Right lobe of liver (tissue), 6 donors: Measurements from ENCODE around the gene KRT28. TPM values are rescaled to one million over a fixed set of nuclear protein-coding genes. Genes with fewer than 3 reads are reported as not detected.

Experiments
- ATAC-seq, 4 donors: fragments of 200-7000 bp; cut with Tn5 transposase; one replicate each; pipeline ENCODE4 v1.9.1; 2020; ENCODE audit warnings: mild to moderate bottlenecking in 4 of 4, moderate library complexity in 4 of 4
- DNase-seq, 3 donors: peaks; one replicate each; pipeline ENCODE4 v3.0.0-alpha.2; 2020
- H3K27ac ChIP-seq, 3 donors: fragments of 200-600 bp; one replicate each; pipeline ENCODE4 v1.8.0; 2022
- H3K27me3 ChIP-seq, 2 donors: fragments of 200-600 bp; one replicate each; pipeline ENCODE4 v1.8.0; 2022
- H3K36me3 ChIP-seq, 4 donors: fragments of 200-600 bp; sonication (generic) in 1 of 4; one replicate each; pipeline versions ENCODE4 v1.5.1 to v1.8.0; 2017 to 2022; ENCODE audit warnings: control low read depth in 1 of 4
- H3K4me1 ChIP-seq, 4 donors: fragments of 200-600 bp; sonication (generic) in 1 of 4; one replicate each; pipeline versions ENCODE4 v1.5.1 to v1.8.0; 2017 to 2022; ENCODE audit warnings: control low read depth in 1 of 4
- H3K4me3 ChIP-seq, 3 donors: fragments of 200-600 bp; one replicate each; pipeline ENCODE4 v1.8.0; 2022
- H3K9me3 ChIP-seq, 4 donors: fragments of 200-600 bp; sonication (generic) in 1 of 4; one replicate each; pipeline versions ENCODE4 v1.5.1 to v1.8.0; 2017 to 2022; ENCODE audit warnings: control low read depth in 1 of 4
- CTCF ChIP-seq, 4 donors: fragments of 200-600 bp in 3 of 4; fragments of 450-650 bp in 1 of 4; IDR thresholded peaks; one replicate each; pipeline versions ENCODE4 v1.5.1 to v1.8.0; 2016 to 2022; ENCODE audit warnings: antibody characterized with exemption in 4 of 4, mild to moderate bottlenecking in 2 of 4
- POLR2A ChIP-seq: fragments of 450-650 bp; IDR thresholded peaks from one replicate; pipeline ENCODE4 v1.6.1; 2017; ENCODE audit warnings: antibody characterized with exemption, mild to moderate bottlenecking
- WGBS: methylation state at CpG from one replicate; pipeline ENCODE4 v1.1.6; 2018; ENCODE audit warnings: low coverage, low lambda C conversion rate; ENCODE audit not compliant: insufficient coverage; ENCODE audit errors: missing lambda C conversion rate; 5-methylcytosine and 5-hydroxymethylcytosine counted together
- intact Hi-C, 2 donors: fragments of 100-400 bp; cut with DNase I; formaldehyde crosslinking; loops; one replicate each; pipeline versions ENCODE4 v1.11.2 to v1.14.1; 2022
- total RNA-seq, 6 experiments: library from RNA; depleted of rRNA in 2 of 6; stranded (reverse); fragments of >200 nt in 2 of 6; fragmentation: NEBNext Ultra II Directional in 3 of 6; extraction: Animal tissue kit (Norgen Biotek cat#: 25700) in 3 of 6; gene quantifications; one replicate each; pipeline versions ENCODE4 v1.1.0 to v1.2.4, GENCODE V29; 2016 to 2023
- donor health status: DM: no; HTN: yes; CAD: no.
- donor health status: DM: no; HTN: no; CAD: no.
- donor health status: DM: no; HTN: no; CAD: no.
- donor health status: DM: no; HTN: yes; CAD: no.
- donor health status: DM: no; HTN: yes; CAD: no.

Gene KRT28
- total RNA-seq, 6 experiments from 2014 or later = not detected

GRCh38 chr17:40825599-40825998 lies 25.8 kb upstream of the KRT28 start:
- DNase-seq (no peak), ATAC-seq (no peak)
- Histone ChIP-seq H3K9me3 (no peaks in the 10 kb centered on the region), H3K27me3 (no peaks in the 10 kb centered on the region), H3K36me3 (no peaks in the 10 kb centered on the region), H3K27ac (no peak overlapping the region), H3K4me1 (no peaks in the 10 kb centered on the region), H3K4me3 (no peak overlapping the region)
- TF ChIP-seq CTCF (IDR thresholded peaks at IDR 0.05) (no peak), POLR2A (no peak)
- intact Hi-C loops = no loop called here
- WGBS = 84% methylated on average over 2 of the region's 2 CpGs

- no peaks in the 10 kb centered on the region for H3K4me1 ChIP-seq
- no peak overlapping the region for H3K27ac ChIP-seq
- no peak overlapping the region for H3K4me3 ChIP-seq
- 93% methylated on average over 1 of the region's 1 CpG for WGBS
- no peaks in the 10 kb centered on the region for H3K36me3 ChIP-seq
- ATAC-seq (no peak), DNase-seq (no peak)
- no peaks in the 10 kb centered on the region for H3K27me3 ChIP-seq
- no peaks in the 10 kb centered on the region for H3K9me3 ChIP-seq
- TF ChIP-seq CTCF (IDR thresholded peaks at IDR 0.05) (no peak), POLR2A (no peak)
- intact Hi-C loops = no loop called here
These were observed 24.5 kb upstream of the KRT28 start for GRCh38 chr17:40824015-40824832.

GRCh38 chr17:40822132-40822812 lies 22.5 kb upstream of the KRT28 start, which contains the start of gene KRT10:
Gene KRT10 (minus strand): TSS chr17:40822614. CDS start chr17:40822585, 29 bp downstream.
- Histone ChIP-seq H3K4me3 (no peak within 1 kb of the TSS), H3K36me3 (no peaks in the 10 kb centered on the region), H3K9me3 (no peaks in the 10 kb centered on the region), H3K27ac (no peak within 1 kb of the TSS), H3K4me1 (peaks cover 0 to 6% (median 0%) of the 10 kb centered on the region in 4 donors), H3K27me3 (no peaks in the 10 kb centered on the region)
- intact Hi-C loops = no loop called here
- TF ChIP-seq POLR2A (no peak), CTCF (IDR thresholded peaks at IDR 0.05) (no peak)
- ATAC-seq (no peak), DNase-seq (no peak)
- WGBS = 83% methylated on average over 5 of the region's 7 CpGs

GRCh38 chr17:40821536-40821935 lies 21.8 kb upstream of the KRT28 start:
- H3K4me3 ChIP-seq = no peak overlapping the region
- no peaks in the 10 kb centered on the region for H3K27me3 ChIP-seq
- peaks cover 0 to 6% (median 0%) of the 10 kb centered on the region in 4 donors for H3K4me1 ChIP-seq
- no peaks in the 10 kb centered on the region for H3K9me3 ChIP-seq
- no peak overlapping the region for H3K27ac ChIP-seq
- TF ChIP-seq POLR2A (no peak), CTCF (IDR thresholded peaks at IDR 0.05) (no peak)
- H3K36me3 ChIP-seq = no peaks in the 10 kb centered on the region
- ATAC-seq (no peak), DNase-seq (no peak)
- intact Hi-C loops = no loop called here
